Activated CD8-positive, alpha-beta memory T cell treated with anti-CD3 and anti-CD28 coated beads for 1 hour (primary cell): ENCODE data around the gene FN1.
"Not testable (repeated sequence)": the region's sequence is repeated elsewhere in the genome, so short reads cannot be mapped to it uniquely, and the experiment has no call there.

Source experiments
- DNase-seq, 2 donors: peaks; one replicate each; pipeline ENCODE4 v3.0.0-alpha.2; 2020; ENCODE audit warnings: low read depth in 1 of 2; ENCODE audit errors: extremely low read depth in 1 of 2

Gene FN1

GRCh38 chr2:215356334-215356947, 79.4 kb downstream of the FN1 start:
- no peak for DNase-seq

DNA sequence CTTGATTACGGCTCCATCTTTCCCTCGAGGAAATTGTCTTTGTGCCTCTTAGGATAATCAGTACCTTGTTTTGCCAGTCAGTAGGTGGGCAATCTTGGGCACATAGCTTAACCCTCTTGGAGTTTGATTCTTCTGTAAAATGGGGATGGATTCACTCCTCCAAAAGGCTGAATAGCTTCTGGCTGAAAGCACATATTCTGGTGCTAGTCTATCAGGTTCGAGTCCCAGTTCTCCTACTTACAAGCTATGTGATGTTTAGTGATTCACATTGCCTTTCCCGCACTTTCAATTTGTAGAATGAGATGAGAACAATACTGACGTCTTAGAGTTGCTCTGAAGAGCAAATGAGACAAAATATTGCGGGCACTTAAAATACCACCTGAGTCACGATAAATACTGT, 80.1 kb downstream of the FN1 start:
- DNase-seq, result no peak

DNA sequence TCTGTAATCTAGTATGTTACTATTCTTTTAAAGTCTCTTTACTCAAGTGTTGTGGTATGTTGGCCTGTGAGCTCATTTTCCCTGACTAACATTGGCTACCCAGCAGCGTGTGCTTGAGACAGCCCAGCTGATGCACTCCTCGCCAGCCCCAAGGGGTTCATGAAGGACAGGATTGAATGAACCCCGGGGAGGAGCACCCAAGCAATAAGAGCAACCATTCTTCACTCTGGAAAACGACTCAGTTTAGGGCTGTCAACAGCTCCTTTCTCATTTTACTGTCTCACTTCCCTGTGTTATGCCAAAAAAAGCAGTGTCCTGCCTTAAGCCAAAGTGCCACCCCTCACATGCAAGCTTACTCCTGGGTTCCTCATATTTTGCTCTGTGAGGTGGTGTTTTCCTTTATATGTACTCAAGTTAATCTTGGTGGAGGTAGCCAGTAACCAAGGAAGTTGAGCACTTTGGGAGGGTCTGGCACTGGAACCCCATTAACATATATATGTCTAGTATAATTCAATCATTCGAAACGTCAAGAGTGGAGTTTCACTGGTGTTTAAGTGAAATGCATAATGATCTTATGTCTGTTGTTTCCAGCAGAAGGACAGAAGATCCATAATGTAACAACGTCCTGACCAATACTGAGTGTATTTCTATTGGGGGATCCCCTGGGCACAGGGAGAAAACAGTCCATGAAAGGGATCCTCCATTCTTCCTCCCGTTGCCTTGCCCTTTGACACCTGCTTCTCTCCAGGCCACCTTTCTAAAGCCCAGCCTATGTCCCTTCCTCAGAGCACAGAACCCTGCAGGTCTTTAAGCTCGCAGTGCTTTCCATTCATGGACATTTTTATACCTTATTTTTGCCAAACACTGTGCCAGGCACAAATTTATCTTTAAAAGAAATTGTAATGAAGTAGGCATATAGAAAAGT, 80.8 kb downstream of the FN1 start:
- DNase-seq, result no peak

DNA sequence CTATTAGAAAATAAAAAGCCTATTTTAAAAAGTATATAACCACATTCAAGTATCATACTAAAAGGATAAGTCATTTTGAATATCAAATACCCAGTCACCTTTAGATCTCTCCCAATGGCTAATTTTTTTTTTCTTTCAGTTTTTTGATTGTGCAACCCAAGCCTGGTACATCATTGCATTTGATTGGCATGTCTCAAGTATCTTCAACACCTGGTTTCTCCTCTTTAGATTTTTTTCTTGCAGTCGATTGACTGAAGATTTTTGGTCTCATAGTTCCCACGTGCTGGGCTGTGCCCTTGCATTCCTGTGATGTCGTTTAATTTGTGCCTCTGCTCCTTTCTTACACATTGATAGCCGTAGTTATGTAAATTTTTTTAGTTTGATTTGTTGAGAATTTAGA, 83.3 kb downstream of the FN1 start:
- DNase-seq, result no peak

DNA sequence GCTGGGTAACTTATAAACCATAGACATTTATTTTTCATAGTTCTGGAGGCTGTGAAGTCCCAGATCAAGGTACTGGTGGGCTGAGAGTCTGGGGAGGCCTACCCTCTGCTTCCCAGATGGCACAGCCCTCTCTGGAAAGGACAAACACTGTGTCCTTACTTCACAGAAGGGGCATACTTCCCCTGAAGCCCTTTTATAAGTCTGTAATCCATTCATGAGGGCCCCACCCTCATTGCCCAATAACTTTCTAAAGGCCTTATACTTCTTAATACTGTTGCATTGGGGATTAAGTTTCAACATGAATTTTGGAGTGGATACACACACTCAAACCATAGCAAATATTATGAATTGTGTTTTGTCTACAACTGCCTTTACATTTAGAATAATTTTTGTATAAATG, 88.0 kb downstream of the FN1 start:
- DNase-seq, result no peak

- no peak for DNase-seq
These were observed 96.8 kb downstream of the FN1 start for GRCh38 chr2:215338883-215339679.

DNA sequence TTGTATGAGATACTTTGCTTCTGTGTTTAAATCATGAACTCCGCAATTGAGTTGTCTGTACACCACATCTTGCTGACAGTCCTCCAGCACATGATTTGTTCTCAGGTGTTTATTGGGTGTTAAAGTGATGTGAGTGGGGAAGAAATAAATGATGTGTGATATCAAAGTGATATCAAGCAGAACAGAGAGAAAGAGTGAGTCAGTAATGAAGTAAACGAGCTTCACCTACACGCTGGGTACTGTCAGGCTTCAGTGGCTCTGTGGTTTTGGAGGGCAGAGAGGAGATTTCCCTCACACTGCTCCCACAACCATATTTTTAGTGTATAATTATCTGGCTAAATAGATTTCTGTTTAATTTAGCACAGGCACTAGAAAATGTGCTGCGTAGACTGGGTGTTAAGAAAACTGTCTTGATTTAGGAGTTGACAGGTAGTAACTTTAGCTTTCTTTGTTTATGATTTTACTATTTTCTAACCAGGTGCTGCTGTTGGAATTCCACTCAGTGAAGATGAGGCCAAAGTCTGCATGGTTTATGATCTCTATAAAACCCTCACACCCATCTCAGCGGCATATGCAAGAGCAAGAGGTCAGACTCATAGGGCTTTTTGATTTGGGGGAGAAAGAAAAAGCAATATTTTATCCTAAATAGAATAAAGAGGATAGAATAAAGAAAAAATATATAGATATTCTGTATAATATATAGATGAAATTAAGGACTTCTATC, 102.8 kb downstream of the FN1 start:
- no peak for DNase-seq

DNA sequence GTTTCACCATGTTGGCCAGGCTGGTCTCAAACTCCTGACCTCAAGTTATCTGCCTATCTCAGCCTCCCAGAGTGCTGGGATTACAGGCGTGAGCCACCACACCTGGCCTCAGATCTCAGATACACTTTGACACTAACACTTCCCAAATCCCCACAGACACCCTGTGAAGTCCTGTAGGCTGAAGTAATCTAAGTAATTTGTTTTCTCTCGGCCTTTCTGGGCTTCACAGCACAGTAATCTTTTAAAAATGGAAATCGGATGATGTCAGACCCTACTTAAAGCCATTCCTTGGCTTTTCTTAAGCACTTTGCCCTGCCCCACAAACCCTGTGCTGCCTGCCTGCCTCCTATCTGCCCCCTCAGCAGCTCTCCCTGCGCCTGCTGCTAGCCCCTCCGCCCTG, 107.8 kb downstream of the FN1 start:
- DNase-seq, result no peak

DNA sequence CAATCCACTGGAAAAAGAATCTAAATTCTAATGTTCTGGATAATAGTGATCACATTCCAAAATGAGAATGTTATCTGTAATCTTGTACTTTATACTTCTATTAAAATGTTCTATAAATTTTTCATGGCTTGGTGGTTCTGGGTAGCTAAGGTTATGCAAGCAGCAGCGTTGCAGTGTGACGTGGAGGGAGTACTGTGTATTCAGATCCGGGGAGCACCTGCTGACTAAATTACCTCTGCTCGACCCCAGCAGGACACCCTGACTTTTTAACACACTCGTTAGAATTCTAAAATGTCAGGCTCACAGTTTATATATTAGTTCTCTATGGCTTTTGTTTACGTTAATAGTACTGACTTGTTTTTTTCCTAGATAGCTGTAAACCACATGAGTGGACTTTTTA, 111.1 kb downstream of the FN1 start:
- DNase-seq, result no peak

DNA sequence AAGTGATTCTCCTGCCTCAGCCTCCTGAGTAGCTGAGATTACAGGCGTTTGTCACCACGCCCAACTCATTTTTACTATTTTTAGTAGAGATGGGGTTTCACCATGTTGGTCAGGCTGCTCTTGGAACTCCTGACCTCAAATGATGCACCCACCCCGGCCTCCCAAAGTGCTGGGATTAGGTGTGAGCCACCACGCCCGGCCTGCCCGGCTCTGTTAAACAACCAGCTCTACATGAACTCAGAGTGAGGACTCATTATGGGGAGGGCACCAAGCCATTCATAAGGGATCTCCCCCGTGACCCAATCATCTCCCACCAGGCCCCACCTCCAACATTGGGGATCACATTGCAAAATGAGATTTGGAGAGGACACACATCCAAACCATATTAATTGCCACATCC, 115.2 kb downstream of the FN1 start:
- DNase-seq, result no peak

- DNase-seq, result no peak
These were observed 115.8 kb downstream of the FN1 start for GRCh38 chr2:215320102-215320501.

DNA sequence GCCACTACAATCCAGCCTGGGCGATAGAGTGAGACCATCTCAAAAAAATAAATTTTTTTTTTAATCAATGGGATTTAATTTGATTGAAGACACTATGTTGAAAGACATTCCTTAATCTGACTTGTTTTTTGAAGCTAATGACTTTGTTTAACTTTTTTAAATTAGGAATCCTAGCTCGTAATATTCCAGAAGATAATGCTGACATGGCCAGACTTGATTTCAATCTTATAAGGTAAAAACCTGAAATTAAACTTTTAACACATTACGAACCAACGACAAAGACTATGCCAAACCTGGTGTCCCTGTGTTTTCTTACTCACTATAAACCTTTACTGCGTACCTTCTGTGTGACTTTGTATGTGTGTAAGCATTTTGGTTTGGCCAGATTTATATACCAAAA, 116.4 kb downstream of the FN1 start:
- DNase-seq, result no peak

DNA sequence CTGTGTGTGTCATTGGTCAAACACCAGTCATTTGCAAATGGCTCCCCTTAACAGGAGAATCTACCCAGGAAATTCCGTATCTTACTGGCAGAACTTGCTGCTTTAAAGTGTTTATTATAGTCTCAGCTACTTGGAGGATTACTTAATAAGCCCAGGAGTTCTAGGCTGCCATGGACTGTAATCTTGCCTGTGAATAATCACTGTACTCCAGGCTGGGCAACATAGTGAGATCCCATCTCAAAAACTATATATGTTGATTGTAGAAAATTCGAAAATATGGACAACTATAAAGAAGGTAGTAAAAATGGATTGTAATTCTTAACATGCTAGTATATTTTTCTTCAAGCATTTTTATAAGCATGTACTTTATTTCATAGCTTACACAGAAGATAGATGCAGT, 119.5 kb downstream of the FN1 start:
- no peak for DNase-seq

DNA sequence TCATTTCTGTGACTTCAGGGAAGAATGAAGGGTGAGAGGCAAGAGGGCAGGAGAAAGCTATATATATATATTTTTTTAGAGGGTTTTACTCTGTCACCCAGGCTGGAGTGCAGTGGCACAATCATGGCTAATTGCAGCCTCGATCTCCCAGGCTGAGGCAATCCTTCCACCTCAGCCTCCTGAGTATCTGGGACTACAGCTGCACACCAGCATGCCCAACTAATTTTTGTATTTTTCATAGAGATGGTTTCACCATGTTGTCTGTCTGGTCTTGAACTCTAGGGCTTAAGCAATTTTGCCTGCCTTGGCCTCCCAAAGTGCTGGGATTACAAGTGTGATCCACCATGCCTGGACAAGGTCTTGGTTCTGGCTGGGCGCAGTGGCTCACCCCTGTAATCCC, 120.6 kb downstream of the FN1 start:
- no peak for DNase-seq

DNA sequence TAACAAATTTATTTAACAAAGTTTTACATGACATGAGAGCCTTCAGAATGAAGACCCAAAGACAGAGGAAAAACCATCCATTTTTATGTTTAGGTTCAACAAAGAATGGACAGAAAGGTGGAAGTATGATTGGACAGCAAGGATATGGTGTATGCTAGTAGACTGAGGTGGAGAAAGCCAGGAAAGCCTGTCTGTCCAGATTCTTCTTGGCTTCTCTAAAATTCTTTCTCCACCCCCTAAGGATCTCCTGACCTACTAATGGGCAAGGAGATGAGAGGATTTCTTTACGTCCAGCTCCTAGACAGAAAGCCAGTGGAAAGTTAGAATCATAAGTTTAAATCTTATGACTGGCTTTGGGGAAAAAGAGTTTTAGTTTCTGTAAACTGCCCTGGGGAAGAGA, 121.0 kb downstream of the FN1 start:
- no peak for DNase-seq

DNA sequence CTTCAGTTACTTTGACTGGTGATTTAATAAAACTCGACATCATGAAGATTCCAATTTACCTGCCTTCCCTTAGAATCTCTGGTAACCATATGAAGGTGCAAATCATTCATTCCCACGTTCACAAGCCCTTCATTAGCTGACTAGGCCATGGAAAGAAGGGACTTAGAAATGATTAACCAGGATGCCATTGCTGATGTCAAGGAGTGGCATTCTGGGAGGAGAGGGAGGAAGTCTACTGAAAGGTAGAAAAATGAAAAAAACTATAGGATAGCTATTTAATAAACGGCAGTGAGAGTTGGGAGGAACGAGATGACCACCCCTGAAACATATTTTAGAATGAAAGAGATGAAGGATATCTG, 122.6 kb downstream of the FN1 start:
- no peak for DNase-seq

DNA sequence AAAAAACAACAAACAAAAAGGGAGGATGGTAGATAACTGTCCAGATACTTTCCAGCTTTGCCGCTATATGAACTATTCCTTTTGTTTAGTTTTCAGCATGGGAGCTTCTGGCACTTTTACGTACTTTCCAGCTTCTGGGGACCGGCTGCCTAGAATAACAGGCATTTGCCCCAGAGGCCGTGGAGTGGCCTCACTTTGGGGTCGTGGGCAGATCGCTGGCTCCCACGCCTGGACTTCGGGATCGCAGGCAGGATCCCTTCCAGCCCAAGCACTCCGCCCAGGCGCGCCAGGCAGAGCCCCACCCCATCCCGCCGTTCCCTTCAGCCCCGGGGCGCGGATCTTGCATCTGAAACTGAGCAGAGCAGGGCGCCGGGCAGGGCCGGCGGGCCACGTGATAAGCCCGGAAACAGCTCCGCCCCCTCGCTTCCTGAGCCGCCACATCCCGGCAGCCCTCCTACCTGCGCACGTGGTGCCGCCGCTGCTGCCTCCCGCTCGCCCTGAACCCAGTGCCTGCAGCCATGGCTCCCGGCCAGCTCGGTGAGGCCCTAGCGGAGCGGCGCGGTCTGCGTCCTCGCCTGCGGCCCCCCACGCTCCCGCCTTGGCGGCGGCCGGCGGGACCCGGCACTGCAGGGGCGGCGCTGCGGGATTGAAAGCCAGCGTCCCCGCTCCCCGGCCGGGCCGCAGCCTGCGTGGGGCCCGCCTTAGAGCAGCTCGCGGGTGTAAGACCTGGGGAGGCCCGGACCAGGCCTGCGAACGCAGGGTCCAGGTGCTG, 124.1 kb downstream of the FN1 start, which contains the start of gene ATIC:
Gene ATIC (plus strand): TSS at position 435 of the 772 bp plus-strand sequence. CDS start 84 bp downstream, at position 519.
- peak; percentile 58 to 77 for DNase-seq

DNA sequence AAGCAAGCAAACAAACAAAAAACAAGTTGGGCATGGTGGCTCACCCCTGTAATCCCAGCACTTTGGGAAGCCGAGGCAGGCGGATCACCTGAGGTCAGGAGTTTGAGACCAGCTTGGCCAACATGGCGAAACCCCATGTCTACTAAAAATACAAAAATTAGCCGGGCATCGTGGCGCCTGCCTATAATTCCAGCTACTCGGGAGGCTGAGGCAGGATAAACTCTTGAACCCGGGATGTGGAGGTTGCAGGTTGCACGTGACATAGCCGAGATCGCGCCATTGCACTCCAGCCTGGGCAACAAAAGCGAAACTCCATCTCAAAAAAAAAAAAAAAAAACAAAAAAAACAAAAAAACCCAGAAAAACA, 124.6 kb downstream of the FN1 start:
- not testable (repeated sequence) for DNase-seq
